Ovary (tissue), 9 donors: Measurements from ENCODE around the gene PADI4. TPM values are rescaled to one million over a fixed set of nuclear protein-coding genes. Genes with fewer than 3 reads are reported as not detected.

Source experiments
- DNase-seq, 5 donors: peaks; one replicate each; pipeline ENCODE4 v3.0.0-alpha.2; 2019 to 2020
- H3K27ac ChIP-seq, 2 donors: fragments of 200-600 bp; one replicate each; pipeline versions ENCODE4 v1.5.1 to v1.8.0; 2019 to 2022
- H3K27me3 ChIP-seq: fragments of 200-600 bp; one replicate; pipeline ENCODE4 v1.8.0; 2022
- H3K36me3 ChIP-seq: fragments of 200-600 bp; sonication (generic); one replicate; pipeline ENCODE4 v1.5.1; 2019
- H3K4me1 ChIP-seq: one replicate; pipeline ENCODE4 v1.8.1; 2013; ENCODE audit warnings: mild to moderate bottlenecking, moderate library complexity; ENCODE audit not compliant: insufficient read depth
- H3K4me3 ChIP-seq: fragments of 200-600 bp; sonication (generic); one replicate; pipeline ENCODE4 v1.5.1; 2017
- H3K9me3 ChIP-seq, 2 donors: fragments of 200-600 bp in 1 of 2; sonication (generic) in 1 of 2; one replicate each; pipeline versions ENCODE4 v1.5.1 to v1.8.1; 2013 to 2019; ENCODE audit warnings: mild to moderate bottlenecking in 1 of 2, moderate library complexity in 1 of 2
- EP300 ChIP-seq: sonication (generic); formaldehyde crosslinking; IDR thresholded peaks from one replicate; pipeline ENCODE4 v1.6.1; 2017; ENCODE audit warnings: antibody characterized with exemption
- POLR2A ChIP-seq: fragments of 450-650 bp; IDR thresholded peaks from one replicate; pipeline ENCODE4 v1.6.1; 2017; ENCODE audit warnings: antibody characterized with exemption, mild to moderate bottlenecking, moderate library complexity
- WGBS, 3 donors: extraction: QIAGEN DNeasy Blood & Tissue Kit in 1 of 3; methylation state at CpG; one replicate each; pipeline versions ENCODE4 v1.1.5 to v1.1.7; 2013 to 2017; 5-methylcytosine and 5-hydroxymethylcytosine counted together
- intact Hi-C, 4 donors: fragments of 100-400 bp; cut with DNase I; formaldehyde crosslinking; loops; one replicate each; pipeline versions ENCODE4 v1.11.0 to v1.15.1; 2022 to 2023
- microRNA-seq, 3 donors: library from miRNA; unstranded; fragments of <30 nt; microRNA quantifications; one replicate each; pipeline versions ENCODE4 to v1.2.0, GENCODE V29; 2019 to 2020
- polyA plus RNA-seq, 2 donors: library from polyadenylated mRNA; stranded (reverse); fragments of 200-250 nt in 1 of 2; fragments of 350-450 nt in 1 of 2; fragmentation: Illumina TruSeq in 1 of 2; extraction: RNeasy Lipid Tissue Mini Kit (QIAGEN cat#74804) in 1 of 2; gene quantifications; one replicate each; pipeline ENCODE4 v1.2.3, GENCODE V29; 2013 to 2014
- small RNA-seq: library from RNA; depleted of rRNA; stranded (forward); fragments of <200 nt; gene quantifications from one replicate; pipeline ENCODE3, GENCODE V24; 2016
- total RNA-seq, 7 donors: library from RNA; depleted of rRNA in 2 of 7; stranded (reverse); fragments of >200 nt in 2 of 7; fragmentation: NEBNext Ultra II Directional in 3 of 7; extraction: Animal tissue kit (Norgen Biotek cat#: 25700) in 3 of 7; gene quantifications; one replicate each; pipeline versions ENCODE4 v1.1.0 to v1.2.4, GENCODE V29; 2016 to 2023
- TF ChIP-seq, protein P1 (sequence below), 3 donors: fragments of 450-650 bp in 2 of 3; fragments of 200-600 bp in 1 of 3; IDR thresholded peaks; one replicate each; pipeline versions ENCODE4 v1.5.1 to v1.8.0; 2016 to 2022; ENCODE audit warnings: antibody characterized with exemption in 3 of 3, mild to moderate bottlenecking in 1 of 3
- donor health status: DM: no; HTN: no; CAD: no; lungs with moderate emphysema.
- donor health status: DM: no; HTN: no; CAD: no.
- donor health status: Bipolar disorder and iron deficiency.
- donor health status: DM: yes; HTN: yes; CAD: no.
- donor health status: DM: no; HTN: no; CAD: no.
- donor health status: DM: yes; HTN: yes; CAD: no.

PADI4 gene
- total and polyA plus RNA-seq, 9 donors, result 0.10 to 1.8 (median 0.25) TPM; not detected in 3

DNA sequence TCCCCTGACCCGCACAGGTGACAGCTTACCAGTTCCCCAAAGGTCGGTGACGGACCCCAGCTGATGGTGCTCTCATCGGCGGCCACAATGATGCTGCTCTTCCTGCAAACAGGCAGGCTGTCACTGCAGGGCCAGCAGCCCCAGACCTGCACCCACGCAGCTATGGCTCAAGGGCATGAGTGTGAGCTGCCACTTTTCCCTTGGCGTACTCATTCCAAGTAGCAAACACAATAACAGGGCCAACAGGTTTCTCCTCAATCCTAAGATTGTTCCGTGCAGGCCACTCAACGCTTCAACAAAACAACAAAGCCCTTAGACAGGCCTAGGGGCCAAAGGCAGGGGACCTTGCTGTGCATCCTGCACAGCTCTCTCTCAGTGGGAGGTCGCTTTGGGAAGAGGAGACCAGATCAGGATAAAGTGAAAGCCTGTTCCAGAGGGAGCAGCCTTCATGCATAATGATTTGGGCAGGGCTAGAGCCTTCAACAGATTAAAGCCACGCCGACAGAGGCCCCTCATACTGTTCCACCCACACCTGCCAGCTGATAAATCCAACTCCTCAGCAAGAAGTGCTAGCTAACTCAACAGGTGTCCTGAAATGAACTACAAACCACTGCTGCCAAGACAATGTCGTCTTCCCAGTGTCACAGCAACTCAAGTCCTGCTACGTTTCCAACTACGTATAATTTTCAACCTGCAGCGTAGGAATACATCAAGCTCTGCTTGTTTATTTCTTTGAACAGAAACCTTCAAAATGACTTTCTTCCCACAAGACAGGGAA, 104.3 kb downstream of the PADI4 start:
- H3K4me1 ChIP-seq, result no peaks in the 10 kb centered on the region
- H3K27me3 ChIP-seq, result no peaks in the 10 kb centered on the region
- intact Hi-C loops, result loop anchor here in 1 of 4 donors (10.0 kb wide), 1 partner anchor 193 kb away; no protein-coding TSS in a partner anchor
- H3K4me3 ChIP-seq, result no peak overlapping the region
- TF ChIP-seq EP300 (no peak), POLR2A (no peak)
- TF ChIP-seq, protein P1, sequence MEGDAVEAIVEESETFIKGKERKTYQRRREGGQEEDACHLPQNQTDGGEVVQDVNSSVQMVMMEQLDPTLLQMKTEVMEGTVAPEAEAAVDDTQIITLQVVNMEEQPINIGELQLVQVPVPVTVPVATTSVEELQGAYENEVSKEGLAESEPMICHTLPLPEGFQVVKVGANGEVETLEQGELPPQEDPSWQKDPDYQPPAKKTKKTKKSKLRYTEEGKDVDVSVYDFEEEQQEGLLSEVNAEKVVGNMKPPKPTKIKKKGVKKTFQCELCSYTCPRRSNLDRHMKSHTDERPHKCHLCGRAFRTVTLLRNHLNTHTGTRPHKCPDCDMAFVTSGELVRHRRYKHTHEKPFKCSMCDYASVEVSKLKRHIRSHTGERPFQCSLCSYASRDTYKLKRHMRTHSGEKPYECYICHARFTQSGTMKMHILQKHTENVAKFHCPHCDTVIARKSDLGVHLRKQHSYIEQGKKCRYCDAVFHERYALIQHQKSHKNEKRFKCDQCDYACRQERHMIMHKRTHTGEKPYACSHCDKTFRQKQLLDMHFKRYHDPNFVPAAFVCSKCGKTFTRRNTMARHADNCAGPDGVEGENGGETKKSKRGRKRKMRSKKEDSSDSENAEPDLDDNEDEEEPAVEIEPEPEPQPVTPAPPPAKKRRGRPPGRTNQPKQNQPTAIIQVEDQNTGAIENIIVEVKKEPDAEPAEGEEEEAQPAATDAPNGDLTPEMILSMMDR (IDR thresholded peaks at IDR 0.05), result no peak
- no peak for DNase-seq
- H3K36me3 ChIP-seq, result peaks cover 2% of the 10 kb centered on the region
- H3K9me3 ChIP-seq, result no peaks in the 10 kb centered on the region
- no peak overlapping the region for H3K27ac ChIP-seq
- WGBS, 3 donors, result 68 to 88% (median 74%) methylated on average over 16 of the region's 16 CpGs

Small RNA genes within 50 kb of the gene (microRNA-seq; reads per million reads assigned to microRNA genes)
- gene MIR3972, result 0 reads per million in 3 donors

Small RNA genes within 50 kb of the gene (small RNA-seq; reads per million reads assigned to genes)
- gene MIR3972, result not detected

Other genes with a start within 250 kb of the PADI4 start
- 1 to 10 TPM in 3 of 7 donors, under 1 TPM in 4; 0.18 to 5.2 (median 0.55) TPM for gene PADI2, start 188.7 kb upstream of the PADI4 start, total RNA-seq
- gene PADI2, start 188.7 kb upstream of the PADI4 start, polyA plus RNA-seq, result 1 to 10 TPM in 1 of 2 donors, under 1 TPM in 1; 0.07 to 1.2 TPM
- under 1 TPM in 1 of 7 donors, not detected in 6; 0.07 TPM for gene PADI1, start 103.1 kb upstream of the PADI4 start, total RNA-seq
- gene PADI1, start 103.1 kb upstream of the PADI4 start, polyA plus RNA-seq, result not detected
- not detected for gene PADI3, start 59.1 kb upstream of the PADI4 start, total RNA-seq
- gene PADI3, start 59.1 kb upstream of the PADI4 start, polyA plus RNA-seq, result not detected
- gene PADI6, start 64.0 kb downstream of the PADI4 start, total RNA-seq, result under 1 TPM in 1 of 7 donors, not detected in 6; 0.10 TPM
- 1 to 10 TPM in 1 of 2 donors, under 1 TPM in 1; 0.18 to 4.3 TPM for gene PADI6, start 64.0 kb downstream of the PADI4 start, polyA plus RNA-seq
- gene RCC2, start 131.5 kb downstream of the PADI4 start, total RNA-seq, result 10 to 100 TPM; 15.3 to 52.2 (median 41.0) TPM
- 10 to 100 TPM; 28.1 to 28.3 TPM for gene RCC2, start 131.5 kb downstream of the PADI4 start, polyA plus RNA-seq
- gene ARHGEF10L, start 231.5 kb downstream of the PADI4 start, total RNA-seq, result 10 to 100 TPM in 5 of 7 donors, 1 to 10 TPM in 2; 7.6 to 23.0 (median 19.6) TPM
- gene ARHGEF10L, start 231.5 kb downstream of the PADI4 start, polyA plus RNA-seq, result 10 to 100 TPM in 1 of 2 donors, 1 to 10 TPM in 1; 3.6 to 18.3 TPM